Measurements from ENCODE around the gene UBE2S.
"Not testable (repeated sequence)": the region's sequence is repeated elsewhere in the genome, so short reads cannot be mapped to it uniquely, and the experiment has no call there.

Gene UBE2S

GRCh38 chr19:55407550-55407799, at the start of gene UBE2S:
Gene UBE2S (minus strand): TSS chr19:55407788. CDS start chr19:55407589, 199 bp downstream.
- in situ Hi-C loops (cut with MboI; ENCODE audit: low sequenced_read_pairs): not testable (repeated sequence)

GRCh38 chr19:55456347-55456746, 48.8 kb upstream of the UBE2S start:
- in situ Hi-C loops (cut with MboI; ENCODE audit: low sequenced_read_pairs): no loop called here

- in situ Hi-C loops (cut with MboI; ENCODE audit: low sequenced_read_pairs): no loop called here
Measured at GRCh38 chr19:55455576-55456235, 48.1 kb upstream of the UBE2S start.

GRCh38 chr19:55454787-55455243, 47.2 kb upstream of the UBE2S start:
- in situ Hi-C loops (cut with MboI; ENCODE audit: low sequenced_read_pairs): no loop called here

- in situ Hi-C loops (cut with MboI; ENCODE audit: low sequenced_read_pairs): no loop called here
Measured at GRCh38 chr19:55453511-55454260, 46.1 kb upstream of the UBE2S start.

- in situ Hi-C loops (cut with MboI; ENCODE audit: low sequenced_read_pairs): no loop called here
Measured at GRCh38 chr19:55452749-55453346, 45.3 kb upstream of the UBE2S start.

GRCh38 chr19:55451965-55452748, 44.6 kb upstream of the UBE2S start:
- in situ Hi-C loops (cut with MboI; ENCODE audit: low sequenced_read_pairs): no loop called here

GRCh38 chr19:55451163-55451964, 43.8 kb upstream of the UBE2S start:
- in situ Hi-C loops (cut with MboI; ENCODE audit: low sequenced_read_pairs): no loop called here

GRCh38 chr19:55449469-55449868, 41.9 kb upstream of the UBE2S start:
- in situ Hi-C loops (cut with MboI; ENCODE audit: low sequenced_read_pairs): no loop called here

GRCh38 chr19:55448175-55448490, 40.5 kb upstream of the UBE2S start:
- in situ Hi-C loops (cut with MboI; ENCODE audit: low sequenced_read_pairs): not testable (repeated sequence)

- in situ Hi-C loops (cut with MboI; ENCODE audit: low sequenced_read_pairs): no loop called here
Measured at GRCh38 chr19:55447421-55448174, 40.0 kb upstream of the UBE2S start.

- in situ Hi-C loops (cut with MboI; ENCODE audit: low sequenced_read_pairs): no loop called here
Measured at GRCh38 chr19:55446060-55446459, 38.5 kb upstream of the UBE2S start.

GRCh38 chr19:55444646-55445045, 37.1 kb upstream of the UBE2S start:
- in situ Hi-C loops (cut with MboI; ENCODE audit: low sequenced_read_pairs): no loop called here

GRCh38 chr19:55443824-55444480, 36.4 kb upstream of the UBE2S start:
- in situ Hi-C loops (cut with MboI; ENCODE audit: low sequenced_read_pairs): no loop called here

GRCh38 chr19:55443045-55443823, 35.6 kb upstream of the UBE2S start, which contains the start of gene SHISA7:
Gene SHISA7 (minus strand): TSS chr19:55443300. CDS start chr19:55442863, 437 bp downstream.
- in situ Hi-C loops (cut with MboI; ENCODE audit: low sequenced_read_pairs): no loop called here

GRCh38 chr19:55442372-55442961, 34.9 kb upstream of the UBE2S start:
- in situ Hi-C loops (cut with MboI; ENCODE audit: low sequenced_read_pairs): no loop called here

GRCh38 chr19:55441692-55442321, 34.2 kb upstream of the UBE2S start:
- in situ Hi-C loops (cut with MboI; ENCODE audit: low sequenced_read_pairs): no loop called here

- in situ Hi-C loops (cut with MboI; ENCODE audit: low sequenced_read_pairs): no loop called here
Measured at GRCh38 chr19:55441319-55441691, 33.7 kb upstream of the UBE2S start.
